ENCODE data around the gene AXIN2. TPM values are rescaled to one million over a fixed set of nuclear protein-coding genes. Genes with fewer than 3 reads are reported as not detected.

AXIN2 gene
- total RNA-seq, 2 donors from 2014 or later, result 32.3 to 54.6 TPM

- Histone ChIP-seq H3K9me3 (no peaks in the 10 kb centered on the region), H3K4me3 (no peak overlapping the region), H3K4me1 (replicated peaks) (no peaks in the 10 kb centered on the region), H3K36me3 (no peaks in the 10 kb centered on the region), H3K27me3 (replicated peaks; ENCODE audit: insufficient read depth) (no peaks in the 10 kb centered on the region), H3K27ac (no peak overlapping the region)
- intact Hi-C loops (cut with DNase I), result no loop called here
- no peak for DNase-seq (ENCODE audit: low spot score)
- 68% methylated on average over 1 of the region's 1 CpG for WGBS
- TF ChIP-seq POLR2AphosphoS5 (IDR thresholded peaks at IDR 0.05), result no peak
- TF ChIP-seq CTCF (IDR thresholded peaks at IDR 0.05), result no peak
- TF ChIP-seq POLR2A (IDR thresholded peaks at IDR 0.05), result no peak
Measured at GRCh38 chr17:65601145-65601544, 39.7 kb upstream of the AXIN2 start.

- Histone ChIP-seq H3K4me3 (no peak overlapping the region), H3K4me1 (replicated peaks) (no peaks in the 10 kb centered on the region), H3K9me3 (no peaks in the 10 kb centered on the region), H3K36me3 (no peaks in the 10 kb centered on the region), H3K27me3 (replicated peaks; ENCODE audit: insufficient read depth) (no peaks in the 10 kb centered on the region), H3K27ac (no peak overlapping the region)
- WGBS, result 29% methylated on average over 1 of the region's 1 CpG
- TF ChIP-seq POLR2A (IDR thresholded peaks at IDR 0.05), result no peak
- TF ChIP-seq POLR2AphosphoS5 (IDR thresholded peaks at IDR 0.05), result no peak
- TF ChIP-seq CTCF (IDR thresholded peaks at IDR 0.05), result no peak
- intact Hi-C loops (cut with DNase I), result no loop called here
- no peak for DNase-seq (ENCODE audit: low spot score)
Measured at GRCh38 chr17:65600518-65600917, 39.1 kb upstream of the AXIN2 start.

GRCh38 chr17:65599650-65600049, 38.2 kb upstream of the AXIN2 start:
- no peaks in the 10 kb centered on the region for H3K27me3 ChIP-seq (replicated peaks; ENCODE audit: insufficient read depth)
- intact Hi-C loops (cut with DNase I), result no loop called here
- H3K4me3 ChIP-seq, result no peak overlapping the region
- no peak overlapping the region for H3K27ac ChIP-seq
- no peaks in the 10 kb centered on the region for H3K4me1 ChIP-seq (replicated peaks)
- DNase-seq (ENCODE audit: low spot score), result no peak
- H3K9me3 ChIP-seq, result no peaks in the 10 kb centered on the region
- TF ChIP-seq POLR2A (IDR thresholded peaks at IDR 0.05) (no peak), POLR2AphosphoS5 (IDR thresholded peaks at IDR 0.05) (no peak), CTCF (IDR thresholded peaks at IDR 0.05) (no peak)
- H3K36me3 ChIP-seq, result no peaks in the 10 kb centered on the region
- 81% methylated on average over 5 of the region's 5 CpGs for WGBS

GRCh38 chr17:65598746-65599145, 37.3 kb upstream of the AXIN2 start:
- intact Hi-C loops (cut with DNase I), result no loop called here
- Histone ChIP-seq H3K36me3 (no peaks in the 10 kb centered on the region), H3K27me3 (replicated peaks; ENCODE audit: insufficient read depth) (no peaks in the 10 kb centered on the region), H3K27ac (no peak overlapping the region), H3K9me3 (no peaks in the 10 kb centered on the region), H3K4me1 (replicated peaks) (no peaks in the 10 kb centered on the region), H3K4me3 (no peak overlapping the region)
- 100% methylated on average over 1 of the region's 1 CpG for WGBS
- no peak for TF ChIP-seq CTCF (IDR thresholded peaks at IDR 0.05)
- no peak for DNase-seq (ENCODE audit: low spot score)

GRCh38 chr17:65595071-65595656, 33.7 kb upstream of the AXIN2 start:
- Histone ChIP-seq H3K27me3 (replicated peaks; ENCODE audit: insufficient read depth) (no peaks in the 10 kb centered on the region), H3K27ac (no peak overlapping the region), H3K4me1 (replicated peaks) (no peaks in the 10 kb centered on the region), H3K36me3 (no peaks in the 10 kb centered on the region), H3K4me3 (no peak overlapping the region), H3K9me3 (no peaks in the 10 kb centered on the region)
- no peak for TF ChIP-seq POLR2A (IDR thresholded peaks at IDR 0.05)
- no peak for TF ChIP-seq CTCF (IDR thresholded peaks at IDR 0.05)
- no peak for TF ChIP-seq POLR2AphosphoS5 (IDR thresholded peaks at IDR 0.05)
- intact Hi-C loops (cut with DNase I), result no loop called here
- no peak for DNase-seq (ENCODE audit: low spot score)
- WGBS, result 40% methylated on average over 4 of the region's 4 CpGs
